Duodenal mucosa (tissue), 2 donors: ENCODE results near the gene KDM4C.

ENCODE experiments used
- H3K27ac ChIP-seq: one replicate; pipeline ENCODE4 v1.7.0; 2013; ENCODE audit warnings: low read depth, low read length
- H3K27me3 ChIP-seq, 2 donors: one replicate each; pipeline ENCODE4 v1.7.0; 2013; ENCODE audit warnings: low read length in 2 of 2, control low read depth in 1 of 2; ENCODE audit not compliant: insufficient read depth in 2 of 2, control insufficient read depth in 1 of 2
- H3K36me3 ChIP-seq, 2 donors: one replicate each; pipeline ENCODE4 v1.7.0; 2013; ENCODE audit warnings: low read length in 2 of 2, control low read depth in 1 of 2; ENCODE audit not compliant: insufficient read depth in 2 of 2, control insufficient read depth in 1 of 2
- H3K4me1 ChIP-seq, 2 donors: one replicate each; pipeline ENCODE4 v1.7.0; 2013; ENCODE audit warnings: low read length in 2 of 2, control low read depth in 1 of 2; ENCODE audit not compliant: insufficient read depth in 2 of 2, control insufficient read depth in 1 of 2
- H3K4me3 ChIP-seq, 2 donors: one replicate each; pipeline ENCODE4 v1.7.0; 2013; ENCODE audit warnings: low read length in 2 of 2, low read depth in 1 of 2
- H3K9ac ChIP-seq, 2 donors: one replicate each; pipeline ENCODE4 v1.7.0; 2013; ENCODE audit warnings: low read length in 2 of 2, low read depth in 1 of 2
- H3K9me3 ChIP-seq, 2 donors: one replicate each; pipeline ENCODE4 v1.7.0; 2013; ENCODE audit warnings: low read length in 2 of 2, control low read depth in 1 of 2; ENCODE audit not compliant: control insufficient read depth in 1 of 2

The KDM4C gene

GRCh38 chr9:6843742-6844141 lies 86.0 kb downstream of the KDM4C start:
- Histone ChIP-seq H3K9ac (no peak overlapping the region), H3K27ac (no peak overlapping the region), H3K36me3 (peaks cover 0 to 2% of the 10 kb centered on the region in 2 donors), H3K4me3 (no peak overlapping the region), H3K4me1 (peaks cover 0 to 6% of the 10 kb centered on the region in 2 donors), H3K27me3 (no peaks in the 10 kb centered on the region), H3K9me3 (no peaks in the 10 kb centered on the region)

GRCh38 chr9:6844267-6844666 lies 86.5 kb downstream of the KDM4C start:
- Histone ChIP-seq H3K27ac (no peak overlapping the region), H3K9me3 (no peaks in the 10 kb centered on the region), H3K9ac (no peak overlapping the region), H3K36me3 (peaks cover 0 to 2% of the 10 kb centered on the region in 2 donors), H3K4me1 (peaks cover 0 to 6% of the 10 kb centered on the region in 2 donors), H3K4me3 (no peak overlapping the region), H3K27me3 (no peaks in the 10 kb centered on the region)

- peaks cover 0 to 6% of the 10 kb centered on the region in 2 donors for H3K4me1 ChIP-seq
- H3K36me3 ChIP-seq = peaks cover 0 to 12% of the 10 kb centered on the region in 2 donors
- H3K27ac ChIP-seq = no peak overlapping the region
- no peaks in the 10 kb centered on the region for H3K27me3 ChIP-seq
- H3K4me3 ChIP-seq = no peak overlapping the region
- H3K9ac ChIP-seq = no peak overlapping the region
- no peaks in the 10 kb centered on the region for H3K9me3 ChIP-seq
Measured at GRCh38 chr9:6845128-6845826, 87.5 kb downstream of the KDM4C start.

GRCh38 chr9:6845880-6846279 lies 88.1 kb downstream of the KDM4C start:
- Histone ChIP-seq H3K4me1 (peaks cover 0 to 6% of the 10 kb centered on the region in 2 donors), H3K4me3 (no peak overlapping the region), H3K27ac (no peak overlapping the region), H3K36me3 (peaks cover 0 to 12% of the 10 kb centered on the region in 2 donors), H3K27me3 (no peaks in the 10 kb centered on the region), H3K9ac (no peak overlapping the region), H3K9me3 (no peaks in the 10 kb centered on the region)

- no peak overlapping the region for H3K4me3 ChIP-seq
- no peak overlapping the region for H3K9ac ChIP-seq
- no peaks in the 10 kb centered on the region for H3K27me3 ChIP-seq
- no peaks in the 10 kb centered on the region for H3K9me3 ChIP-seq
- no peak overlapping the region for H3K27ac ChIP-seq
- no peaks in the 10 kb centered on the region for H3K4me1 ChIP-seq
- H3K36me3 ChIP-seq = peaks cover 0 to 19% of the 10 kb centered on the region in 2 donors
Measured at GRCh38 chr9:6852243-6852963, 94.6 kb downstream of the KDM4C start.

- Histone ChIP-seq H3K27ac (no peak overlapping the region), H3K9me3 (no peaks in the 10 kb centered on the region), H3K4me3 (no peak overlapping the region), H3K9ac (no peak overlapping the region), H3K27me3 (no peaks in the 10 kb centered on the region), H3K4me1 (no peaks in the 10 kb centered on the region), H3K36me3 (peaks cover 0 to 13% of the 10 kb centered on the region in 2 donors)
Measured at GRCh38 chr9:6855860-6856259, 98.1 kb downstream of the KDM4C start.

GRCh38 chr9:6864102-6864501 lies 106.3 kb downstream of the KDM4C start:
- Histone ChIP-seq H3K9me3 (peaks cover 7 to 8% of the 10 kb centered on the region in 2 donors), H3K27me3 (no peaks in the 10 kb centered on the region), H3K4me1 (no peaks in the 10 kb centered on the region), H3K36me3 (peaks cover 10 to 11% of the 10 kb centered on the region in 2 donors), H3K27ac (no peak overlapping the region), H3K9ac (no peak overlapping the region), H3K4me3 (no peak overlapping the region)

- Histone ChIP-seq H3K27ac (no peak overlapping the region), H3K9ac (no peak overlapping the region), H3K4me1 (no peaks in the 10 kb centered on the region), H3K36me3 (peaks cover 8 to 10% of the 10 kb centered on the region in 2 donors), H3K4me3 (no peak overlapping the region), H3K27me3 (no peaks in the 10 kb centered on the region), H3K9me3 (peaks cover under 1% of the 10 kb centered on the region in 2 donors)
Measured at GRCh38 chr9:6869081-6869948, 111.5 kb downstream of the KDM4C start.

GRCh38 chr9:6870149-6870548 lies 112.4 kb downstream of the KDM4C start:
- Histone ChIP-seq H3K9ac (no peak overlapping the region), H3K27ac (no peak overlapping the region), H3K9me3 (no peaks in the 10 kb centered on the region), H3K27me3 (no peaks in the 10 kb centered on the region), H3K4me1 (no peaks in the 10 kb centered on the region), H3K4me3 (no peak overlapping the region), H3K36me3 (peaks cover 8 to 10% of the 10 kb centered on the region in 2 donors)
